GM12878 (cell line): Measurements from ENCODE around the gene DCUN1D5. TPM values are rescaled to one million over a fixed set of nuclear protein-coding genes. Genes with fewer than 3 reads are reported as not detected.

Experiments
- ATAC-seq: fragments of 200-7000 bp; cut with Tn5 transposase; 3 replicates; pipeline ENCODE4 v1.9.1; 2020; ENCODE audit warnings: mild to moderate bottlenecking, moderate library complexity
- BruUV-seq: library from RNA; stranded (reverse); fragments of 400-500 nt; replicated peaks from 2 replicates; lab custom pipeline; 2021; lab: Mats Ljungman, UMichigan
- CTCF ChIA-PET: fragments of 300-600 bp; sonication (Branson Sonifier 250); formaldehyde crosslinking; extraction: SDS; loops from one replicate; lab custom pipeline; 2021; ENCODE audit warnings: inconsistent platforms; lab: Yijun Ruan, JAX
- POLR2A ChIA-PET: fragments of 350-600 bp; formaldehyde crosslinking; extraction: SDS; loops from one replicate; lab custom pipeline; 2021; ENCODE audit warnings: inconsistent platforms; lab: Charles Lee
- RAD21 ChIA-PET: fragments of 300-600 bp; sonication (Branson Sonifier 250); formaldehyde crosslinking; loops from one replicate; lab custom pipeline; 2023; ENCODE audit warnings: antibody characterized with exemption; ENCODE audit not compliant: unreplicated experiment; lab: Charles Lee
- SMC1A ChIA-PET: fragments of 300-600 bp; sonication (Branson Sonifier 250); formaldehyde crosslinking; loops from one replicate; lab custom pipeline; 2023; ENCODE audit not compliant: unreplicated experiment, uncharacterized antibody; lab: Charles Lee
- DNase-seq: peaks from one replicate; pipeline ENCODE4 v3.0.0-alpha.2; 2011; ENCODE audit warnings: low read depth, low spot score
- FAIRE-seq: peaks from 3 replicates; lab custom pipeline; 2011; peaks lifted over from hg19 to GRCh38; lab: Jason Lieb, UNC
- H2AFZ ChIP-seq: 2 replicates; pipeline ENCODE4 v1.6.0; 2011; ENCODE audit warnings: low read depth, low read length, control low read depth; ENCODE audit not compliant: control insufficient read depth
- H3K27ac ChIP-seq: 2 replicates; pipeline ENCODE4 v1.5.1; 2011; ENCODE audit warnings: control low read depth; ENCODE audit not compliant: control insufficient read depth, insufficient read depth
- H3K27me3 ChIP-seq, 2 experiments: replicated peaks in 1 of 2; 2 replicates each; pipeline versions ENCODE4 v1.6.0 to v1.6.1; 2011; ENCODE audit warnings: low read length in 1 of 2; ENCODE audit not compliant: control insufficient read depth in 2 of 2, insufficient read depth in 2 of 2
- H3K36me3 ChIP-seq, 2 experiments: 2 replicates each; pipeline ENCODE4 v1.5.1; 2011; ENCODE audit warnings: low read length in 1 of 2; ENCODE audit not compliant: control insufficient read depth in 2 of 2, insufficient read depth in 2 of 2
- H3K4me1 ChIP-seq: 2 replicates; pipeline ENCODE4 v1.6.1; 2011; ENCODE audit warnings: mild to moderate bottlenecking, low read length, moderate library complexity, mixed read lengths; ENCODE audit not compliant: control insufficient read depth, insufficient read depth
- H3K4me2 ChIP-seq: 2 replicates; pipeline ENCODE4 v1.6.0; 2011; ENCODE audit warnings: control low read depth; ENCODE audit not compliant: control insufficient read depth, insufficient read depth
- H3K4me3 ChIP-seq: fragments of 200-600 bp; sonication (generic); 2 replicates; pipeline ENCODE4 v1.5.1; 2016
- H3K79me2 ChIP-seq: 2 replicates; pipeline ENCODE4 v1.6.0; 2011; ENCODE audit warnings: low read length; ENCODE audit not compliant: control insufficient read depth, insufficient read depth
- H3K9ac ChIP-seq: 2 replicates; pipeline ENCODE4 v1.8.0; 2011; ENCODE audit warnings: low read length, control low read depth, mixed read lengths; ENCODE audit not compliant: control insufficient read depth, insufficient read depth
- H3K9me3 ChIP-seq: replicated peaks from 3 replicates; pipeline ENCODE4 v1.5.1; 2011; ENCODE audit warnings: mild to moderate bottlenecking, low read length; ENCODE audit not compliant: control insufficient read depth, insufficient read depth
- H4K20me1 ChIP-seq: 2 replicates; pipeline ENCODE4 v1.6.0; 2011; ENCODE audit not compliant: control insufficient read depth, insufficient read depth
- EED ChIP-seq: sonication (generic); IDR thresholded peaks from 2 replicates; pipeline ENCODE4 v1.6.1; 2016; ENCODE audit warnings: antibody characterized with exemption, low read depth
- HDGF ChIP-seq: fragments of 450-650 bp; IDR thresholded peaks from 2 replicates; pipeline ENCODE4 v1.6.1; 2016; ENCODE audit warnings: antibody characterized with exemption
- MTA2 ChIP-seq: fragments of 450-650 bp; IDR thresholded peaks from 2 replicates; pipeline ENCODE4 v1.6.1; 2016; ENCODE audit warnings: low read depth, mild to moderate bottlenecking, moderate library complexity
- NFYA ChIP-seq: IDR thresholded peaks from 2 replicates; pipeline ENCODE4 v1.6.1; 2011; ENCODE audit warnings: low read depth, mild to moderate bottlenecking, low read length, improper control_type of control experiment, borderline replicate concordance
- PAX5 ChIP-seq: IDR thresholded peaks from 2 replicates; pipeline ENCODE4 v1.6.1; 2011; ENCODE audit warnings: low read depth, low read length, borderline replicate concordance
- SMC3 ChIP-seq: IDR thresholded peaks from 2 replicates; pipeline ENCODE4 v1.6.1; 2011; ENCODE audit warnings: low read length, improper control_type of control experiment, borderline replicate concordance
- TAF1 ChIP-seq: IDR thresholded peaks from 2 replicates; pipeline ENCODE4 v1.6.1; 2011; ENCODE audit warnings: mild to moderate bottlenecking, low read depth, low read length, borderline replicate concordance
- ZBED1 ChIP-seq: IDR thresholded peaks from 2 replicates; pipeline ENCODE4 v1.6.1; 2016; ENCODE audit warnings: borderline replicate concordance
- whole genome bisulfite sequencing: methylation state at CpG from one replicate; pipeline ENCODE4 v1.1.6; 2016; ENCODE audit warnings: low lambda C conversion rate; ENCODE audit not compliant: insufficient replicate concordance, insufficient coverage; ENCODE audit errors: missing lambda C conversion rate; 5-methylcytosine and 5-hydroxymethylcytosine counted together
- in situ Hi-C: fragments of 300-500 bp; cut with MboI; formaldehyde crosslinking; loops from 9 replicates; pipeline ENCODE4 v1.14.3; 2018; ENCODE audit warnings: mixed read lengths
- intact Hi-C: fragments of 100-400 bp; cut with micrococcal nuclease; formaldehyde crosslinking; loops from one replicate; pipeline ENCODE4 v1.14.2; 2022; ENCODE audit not compliant: unreplicated experiment
- polyA plus RNA-seq, 11 experiments: library from polyadenylated mRNA; depleted of rRNA in 4 of 11; unstranded in 6 of 11; stranded (reverse) in 5 of 11; fragments of >200 nt; fragmentation: Nextera tagmentation in 4 of 11; fragmentation: Illumina TruSeq in 1 of 11; extraction: Ambion mirVana in 4 of 11; extraction: Trizol in 1 of 11; gene quantifications; 1 replicate in 1 of 11; 2 replicates in 10 of 11; pipeline versions ENCODE4 v1.2.1 to v1.2.3, GENCODE V29; 2011 to 2016; ENCODE audit warnings: inconsistent platforms in 2 of 11, missing spikeins in 2 of 11, low read depth in 1 of 11
- total RNA-seq, 4 experiments: library from RNA; depleted of rRNA in 3 of 4; stranded (reverse); fragments of >200 nt in 3 of 4; fragmentation: Illumina TruSeq in 1 of 4; extraction: Trizol in 1 of 4; gene quantifications; 2 replicates each; pipeline versions ENCODE4 v1.2.1 to v1.2.3, GENCODE V29; 2013 to 2021
- TF ChIP-seq, protein P1 (sequence below): IDR thresholded peaks from 2 replicates; pipeline ENCODE4 v1.6.1; 2012; ENCODE audit warnings: low read depth, low read length, improper control_type of control experiment
- TF ChIP-seq, protein P2 (sequence below): fragments of 450-650 bp; formaldehyde crosslinking; IDR thresholded peaks from 2 replicates; pipeline ENCODE4 v1.5.0; 2022; ENCODE audit warnings: mild to moderate bottlenecking, missing genetic modification characterization

DCUN1D5 gene
- total and polyA plus RNA-seq, 10 of the 15 experiments (the other 5 are each of a cell fraction or from before 2014, with no cell fraction given): 20.4 to 87.0 (median 60.6) TPM

DNA sequence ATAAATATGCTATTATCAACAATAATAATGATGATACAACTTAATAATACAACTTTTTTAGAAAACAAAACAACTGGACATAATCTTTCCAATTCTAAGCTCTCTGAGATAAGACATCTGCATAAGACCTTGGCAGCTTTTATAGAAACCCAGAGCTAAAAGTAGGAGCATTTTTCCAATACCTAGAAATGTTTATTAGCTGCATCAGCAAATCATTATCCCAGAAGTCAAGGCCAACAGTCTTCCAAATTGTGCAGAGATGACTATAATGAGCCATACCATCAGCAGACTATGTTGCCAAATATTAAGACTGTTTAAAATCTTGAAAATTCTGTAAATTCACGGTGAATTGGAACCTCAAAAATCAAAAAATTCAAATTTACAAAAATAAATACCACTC lies 30.3 kb downstream of the DCUN1D5 start:
- in situ Hi-C loops (no loop called here), intact Hi-C loops (no loop called here)
- ATAC-seq (no peak), FAIRE-seq (no peak), DNase-seq (no peak)
- Histone ChIP-seq H3K4me1 (no peaks in the 10 kb centered on the region), H2AFZ (no peak overlapping the region), H3K36me3 (peaks cover 0 to 2% of the 10 kb centered on the region in 2 experiments; a peak in 1 of 4 replicates), H4K20me1 (no peaks in the 10 kb centered on the region), H3K27ac (no peak overlapping the region), H3K4me2 (no peak overlapping the region), H3K79me2 (no peaks in the 10 kb centered on the region), H3K9me3 (no peaks in the 10 kb centered on the region), H3K4me3 (no peak overlapping the region), H3K9ac (no peak overlapping the region), H3K27me3 (no peaks in the 10 kb centered on the region)
- ChIA-PET RAD21 (no interaction called here), CTCF (interaction anchor here (0.8 to 1.1 kb wide), 4 partner anchors 26 to 267 kb away, joined by 3 read pairs; partner anchors contain the start of gene DYNC2H1), POLR2A (interaction anchor here (0.6 kb wide), 1 partner anchor 145 kb away, joined by 3 read pairs; no protein-coding TSS in a partner anchor), SMC1A (interaction anchor here (0.7 to 1.7 kb wide), 6 partner anchors 9 to 147 kb away, joined by 3 to 6 read pairs (median 3); no protein-coding TSS in a partner anchor)
- WGBS: 82% methylated on average over 1 of the region's 1 CpG
- BruUV-seq: no TSS peak
- TF ChIP-seq TAF1 (no peak), EED (no peak), SMC3 (no peak), ZBED1 (no peak), PAX5 (no peak), NFYA (no peak), HDGF (no peak), MTA2 (no peak)
- TF ChIP-seq, protein P1, sequence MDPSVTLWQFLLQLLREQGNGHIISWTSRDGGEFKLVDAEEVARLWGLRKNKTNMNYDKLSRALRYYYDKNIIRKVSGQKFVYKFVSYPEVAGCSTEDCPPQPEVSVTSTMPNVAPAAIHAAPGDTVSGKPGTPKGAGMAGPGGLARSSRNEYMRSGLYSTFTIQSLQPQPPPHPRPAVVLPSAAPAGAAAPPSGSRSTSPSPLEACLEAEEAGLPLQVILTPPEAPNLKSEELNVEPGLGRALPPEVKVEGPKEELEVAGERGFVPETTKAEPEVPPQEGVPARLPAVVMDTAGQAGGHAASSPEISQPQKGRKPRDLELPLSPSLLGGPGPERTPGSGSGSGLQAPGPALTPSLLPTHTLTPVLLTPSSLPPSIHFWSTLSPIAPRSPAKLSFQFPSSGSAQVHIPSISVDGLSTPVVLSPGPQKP: no peak
- TF ChIP-seq, protein P2, sequence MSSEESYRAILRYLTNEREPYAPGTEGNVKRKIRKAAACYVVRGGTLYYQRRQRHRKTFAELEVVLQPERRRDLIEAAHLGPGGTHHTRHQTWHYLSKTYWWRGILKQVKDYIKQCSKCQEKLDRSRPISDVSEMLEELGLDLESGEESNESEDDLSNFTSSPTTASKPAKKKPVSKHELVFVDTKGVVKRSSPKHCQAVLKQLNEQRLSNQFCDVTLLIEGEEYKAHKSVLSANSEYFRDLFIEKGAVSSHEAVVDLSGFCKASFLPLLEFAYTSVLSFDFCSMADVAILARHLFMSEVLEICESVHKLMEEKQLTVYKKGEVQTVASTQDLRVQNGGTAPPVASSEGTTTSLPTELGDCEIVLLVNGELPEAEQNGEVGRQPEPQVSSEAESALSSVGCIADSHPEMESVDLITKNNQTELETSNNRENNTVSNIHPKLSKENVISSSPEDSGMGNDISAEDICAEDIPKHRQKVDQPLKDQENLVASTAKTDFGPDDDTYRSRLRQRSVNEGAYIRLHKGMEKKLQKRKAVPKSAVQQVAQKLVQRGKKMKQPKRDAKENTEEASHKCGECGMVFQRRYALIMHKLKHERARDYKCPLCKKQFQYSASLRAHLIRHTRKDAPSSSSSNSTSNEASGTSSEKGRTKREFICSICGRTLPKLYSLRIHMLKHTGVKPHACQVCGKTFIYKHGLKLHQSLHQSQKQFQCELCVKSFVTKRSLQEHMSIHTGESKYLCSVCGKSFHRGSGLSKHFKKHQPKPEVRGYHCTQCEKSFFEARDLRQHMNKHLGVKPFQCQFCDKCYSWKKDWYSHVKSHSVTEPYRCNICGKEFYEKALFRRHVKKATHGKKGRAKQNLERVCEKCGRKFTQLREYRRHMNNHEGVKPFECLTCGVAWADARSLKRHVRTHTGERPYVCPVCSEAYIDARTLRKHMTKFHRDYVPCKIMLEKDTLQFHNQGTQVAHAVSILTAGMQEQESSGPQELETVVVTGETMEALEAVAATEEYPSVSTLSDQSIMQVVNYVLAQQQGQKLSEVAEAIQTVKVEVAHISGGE (CRISPR knock-in tag): no peak
